GM06990 (cell line): ENCODE results near the gene NHLRC2.
"Not testable (repeated sequence)": the region's sequence is repeated elsewhere in the genome, so short reads cannot be mapped to it uniquely, and the experiment has no call there.

Experiments used
- DNase-seq: peaks from one replicate; pipeline ENCODE4 v3.0.0-alpha.2; 2011; ENCODE audit not compliant: insufficient read length; ENCODE audit errors: extremely low read depth
- H3K27me3 ChIP-seq: replicated peaks from 2 replicates; pipeline ENCODE4 v1.6.0; 2011; ENCODE audit warnings: low read length; ENCODE audit not compliant: control insufficient read depth, insufficient read depth
- H3K36me3 ChIP-seq: 2 replicates; pipeline ENCODE4 v1.5.1; 2011; ENCODE audit warnings: low read length; ENCODE audit not compliant: control insufficient read depth, insufficient read depth
- H3K4me3 ChIP-seq: replicated peaks from 2 replicates; pipeline ENCODE4 v1.5.1; 2011; ENCODE audit warnings: low read depth, mild to moderate bottlenecking, control low read depth, low read length
- CTCF ChIP-seq: IDR thresholded peaks from 2 replicates; pipeline ENCODE4 v1.5.1; 2011; ENCODE audit warnings: low read length, control low read depth, mild to moderate bottlenecking, inconsistent platforms; ENCODE audit not compliant: insufficient read depth, poor library complexity, severe bottlenecking

The NHLRC2 gene

GRCh38 chr10:113820507-113820906 is 34.0 kb upstream of the NHLRC2 start:
- TF ChIP-seq CTCF: peak; percentile 30
- no peaks in the 10 kb centered on the region for H3K36me3 ChIP-seq
- DNase-seq: no peak
- no peak overlapping the region for H3K4me3 ChIP-seq
- H3K27me3 ChIP-seq: no peaks in the 10 kb centered on the region

GRCh38 chr10:113821306-113821705 is 33.2 kb upstream of the NHLRC2 start:
- H3K27me3 ChIP-seq, H3K36me3 ChIP-seq, H3K4me3 ChIP-seq, DNase-seq: not testable (repeated sequence)

GRCh38 chr10:113822174-113822573 is 32.3 kb upstream of the NHLRC2 start:
- Histone ChIP-seq H3K36me3 (no peaks in the 10 kb centered on the region), H3K27me3 (no peaks in the 10 kb centered on the region), H3K4me3 (no peak overlapping the region)
- no peak for DNase-seq
- TF ChIP-seq CTCF: no peak

- no peak for DNase-seq
- no peak for TF ChIP-seq CTCF
- no peak overlapping the region for H3K4me3 ChIP-seq
- H3K36me3 ChIP-seq: no peaks in the 10 kb centered on the region
- no peaks in the 10 kb centered on the region for H3K27me3 ChIP-seq
Measured at GRCh38 chr10:113823389-113823788, 31.1 kb upstream of the NHLRC2 start.

GRCh38 chr10:113825791-113826190 is 28.7 kb upstream of the NHLRC2 start:
- no peaks in the 10 kb centered on the region for H3K36me3 ChIP-seq
- H3K4me3 ChIP-seq: no peak overlapping the region
- DNase-seq: no peak
- no peaks in the 10 kb centered on the region for H3K27me3 ChIP-seq
- no peak for TF ChIP-seq CTCF

GRCh38 chr10:113828567-113828966 is 25.9 kb upstream of the NHLRC2 start:
- DNase-seq, H3K27me3 ChIP-seq, H3K36me3 ChIP-seq, H3K4me3 ChIP-seq: not testable (repeated sequence)

- H3K36me3 ChIP-seq: peaks cover 3% of the 10 kb centered on the region
- no peak for TF ChIP-seq CTCF
- no peak overlapping the region for H3K4me3 ChIP-seq
- DNase-seq: no peak
- H3K27me3 ChIP-seq: no peaks in the 10 kb centered on the region
Measured at GRCh38 chr10:113842171-113842570, 12.3 kb upstream of the NHLRC2 start.
